ENCODE data around the gene RAB26.
"Not testable (repeated sequence)": the region's sequence is repeated elsewhere in the genome, so short reads cannot be mapped to it uniquely, and the experiment has no call there.

Gene RAB26

GRCh38 chr16:2195322-2196161 lies 47.1 kb downstream of the RAB26 start:
- DNase-seq (ENCODE audit: extremely low read depth in 1 of 2, low read depth in 1 of 2), result no peak

- no peak for DNase-seq (ENCODE audit: extremely low read depth in 1 of 2, low read depth in 1 of 2)
These were observed 47.9 kb downstream of the RAB26 start, which contains the start of gene CASKIN1 for GRCh38 chr16:2196162-2196980. TSS of gene CASKIN1 (minus strand) at chr16:2196605. CDS start at chr16:2196432, 173 bp downstream.

GRCh38 chr16:2196981-2197511 lies 48.6 kb downstream of the RAB26 start:
- DNase-seq (ENCODE audit: extremely low read depth in 1 of 2, low read depth in 1 of 2), result no peak

- no peak for DNase-seq (ENCODE audit: extremely low read depth in 1 of 2, low read depth in 1 of 2)
These were observed 49.3 kb downstream of the RAB26 start for GRCh38 chr16:2197765-2198164.

GRCh38 chr16:2198283-2198682 lies 49.9 kb downstream of the RAB26 start:
- no peak for DNase-seq (ENCODE audit: extremely low read depth in 1 of 2, low read depth in 1 of 2)

GRCh38 chr16:2199095-2199494 lies 50.7 kb downstream of the RAB26 start:
- DNase-seq (ENCODE audit: extremely low read depth in 1 of 2, low read depth in 1 of 2), result no peak

GRCh38 chr16:2199621-2200139 lies 51.3 kb downstream of the RAB26 start:
- DNase-seq (ENCODE audit: extremely low read depth in 1 of 2, low read depth in 1 of 2), result no peak

GRCh38 chr16:2200313-2200712 lies 51.9 kb downstream of the RAB26 start:
- no peak for DNase-seq (ENCODE audit: extremely low read depth in 1 of 2, low read depth in 1 of 2)

- not testable (repeated sequence) for DNase-seq (ENCODE audit: extremely low read depth in 1 of 2, low read depth in 1 of 2)
These were observed 54.8 kb downstream of the RAB26 start for GRCh38 chr16:2203119-2203688.

Measured in stimulated activated CD8-positive, alpha-beta memory T cell treated with anti-CD3 and anti-CD28 coated beads, Interleukin-7, amount 100 ng/mL, for 48 hours (primary cell).